Measurements from ENCODE around the gene FOSL2. TPM values are rescaled to one million over a fixed set of nuclear protein-coding genes. Genes with fewer than 3 reads are reported as not detected.
A peak's percentile ranks its signal among the peaks of the same experiment; 100 is the strongest.

Gene FOSL2
- total RNA-seq, 3 donors from 2014 or later, result 106 to 116 (median 116) TPM

- no peaks in the 10 kb centered on the region for H3K27me3 ChIP-seq
- peak overlapping the region; percentile 100 for H3K27ac ChIP-seq
- H3K9me3 ChIP-seq, result no peaks in the 10 kb centered on the region
- no peaks in the 10 kb centered on the region for H3K36me3 ChIP-seq
- DNase-seq (ENCODE audit: low spot score in 2 of 2), result peak; percentile 65 to 79
- peak in 1 of 3 donors; percentile 28 for TF ChIP-seq CTCF (IDR thresholded peaks at IDR 0.05)
- TF ChIP-seq POLR2A (IDR thresholded peaks at IDR 0.05), result no peak
- peak; percentile 12 to 62 (median 54) for TF ChIP-seq POLR2AphosphoS5 (IDR thresholded peaks at IDR 0.05)
- intact Hi-C loops (cut with DNase I; ENCODE audit: low total_unique reads), result loop anchor here (1.0 to 2.0 kb wide), 2 partner anchors 502 to 681 kb away; no protein-coding TSS in a partner anchor
- H3K4me1 ChIP-seq, result peaks cover 0 to 5% of the 10 kb centered on the region in 2 donors
- H3K4me3 ChIP-seq, result peak overlapping the region; percentile 74 to 92 (median 92)
Measured at GRCh38 chr2:28390746-28391563, 1.7 kb upstream of the FOSL2 start.

GRCh38 chr2:28391564-28392296, 928 bp upstream of the FOSL2 start:
- Histone ChIP-seq H3K36me3 (no peaks in the 10 kb centered on the region), H3K9me3 (no peaks in the 10 kb centered on the region), H3K4me3 (peak overlapping the region; percentile 74 to 92 (median 92)), H3K27me3 (no peaks in the 10 kb centered on the region), H3K27ac (peak overlapping the region; percentile 100), H3K4me1 (peaks cover 0 to 5% of the 10 kb centered on the region in 2 donors)
- peak; percentile 52 to 77 (median 62) for TF ChIP-seq POLR2AphosphoS5 (IDR thresholded peaks at IDR 0.05)
- TF ChIP-seq CTCF (IDR thresholded peaks at IDR 0.05), result peak in 1 of 3 donors; percentile 49
- peak; percentile 44 for TF ChIP-seq POLR2A (IDR thresholded peaks at IDR 0.05)
- DNase-seq (ENCODE audit: low spot score in 2 of 2), result peak; percentile 93 to 94
- intact Hi-C loops (cut with DNase I; ENCODE audit: low total_unique reads), result loop anchor here (1.0 to 2.0 kb wide), 2 partner anchors 503 to 681 kb away; no protein-coding TSS in a partner anchor

GRCh38 chr2:28393114-28393836, 617 bp downstream of the FOSL2 start:
- Histone ChIP-seq H3K4me3 (peak overlapping the region; percentile 74 to 92 (median 92)), H3K9me3 (no peaks in the 10 kb centered on the region), H3K27ac (peak overlapping the region; percentile 100), H3K36me3 (no peaks in the 10 kb centered on the region), H3K27me3 (no peaks in the 10 kb centered on the region), H3K4me1 (peaks cover 5 to 11% of the 10 kb centered on the region in 2 donors)
- DNase-seq (ENCODE audit: low spot score in 2 of 2), result peak; percentile 71 to 73
- peak in 1 of 3 donors; percentile 17 for TF ChIP-seq CTCF (IDR thresholded peaks at IDR 0.05)
- peak; percentile 46 for TF ChIP-seq POLR2A (IDR thresholded peaks at IDR 0.05)
- TF ChIP-seq POLR2AphosphoS5 (IDR thresholded peaks at IDR 0.05), result peak; percentile 46 to 71 (median 64)
- intact Hi-C loops (cut with DNase I; ENCODE audit: low total_unique reads), result no loop called here

- peak; percentile 33 to 91 (median 82) for TF ChIP-seq POLR2AphosphoS5 (IDR thresholded peaks at IDR 0.05)
- no peak for TF ChIP-seq CTCF (IDR thresholded peaks at IDR 0.05)
- peak; percentile 25 for TF ChIP-seq POLR2A (IDR thresholded peaks at IDR 0.05)
- Histone ChIP-seq H3K9me3 (no peaks in the 10 kb centered on the region), H3K36me3 (no peaks in the 10 kb centered on the region), H3K27ac (peak overlapping the region; percentile 100), H3K4me3 (peak overlapping the region; percentile 74 to 92 (median 92)), H3K4me1 (peaks cover 5 to 21% of the 10 kb centered on the region in 2 donors), H3K27me3 (no peaks in the 10 kb centered on the region)
- intact Hi-C loops (cut with DNase I; ENCODE audit: low total_unique reads), result no loop called here
- DNase-seq (ENCODE audit: low spot score in 2 of 2), result peak; percentile 71 to 78
Measured at GRCh38 chr2:28394331-28394877, 1.7 kb downstream of the FOSL2 start.

All from breast epithelium (tissue), 4 donors.